Neural progenitor cell (in vitro differentiated cells): Measurements from ENCODE around the gene ETV6.

ENCODE experiments used
- CTCF ChIP-seq: fragments of 200-600 bp; sonication (generic); IDR thresholded peaks from 2 replicates; pipeline ENCODE4 v1.5.1; 2017; ENCODE audit warnings: antibody characterized with exemption, mild to moderate bottlenecking
- EZH2 ChIP-seq: fragments of 200-600 bp; sonication (generic); IDR thresholded peaks from 2 replicates; pipeline ENCODE4 v1.6.1; 2017; ENCODE audit warnings: antibody characterized with exemption, mild to moderate bottlenecking, moderate library complexity
- EZH2phosphoT487 ChIP-seq: fragments of 200-600 bp; sonication (generic); IDR thresholded peaks from 2 replicates; pipeline ENCODE4 v1.6.1; 2017; ENCODE audit warnings: antibody characterized with exemption

- TF ChIP-seq EZH2 (no peak), CTCF (no peak), EZH2phosphoT487 (peak; percentile 30)
Measured at GRCh38 chr12:11650286-11651281, 1.1 kb downstream of the ETV6 start.
